HG02610 (cell line): Measurements from ENCODE around the gene SUPT4H1.

ENCODE experiments used
- ATAC-seq: cut with Tn5 transposase; IDR thresholded peaks from one replicate; pipeline ENCODE4 v1.9.1; 2021; ENCODE audit warnings: mild to moderate bottlenecking, moderate library complexity; ENCODE audit not compliant: unreplicated experiment

Gene SUPT4H1

GRCh38 chr17:58365185-58365979 lies 13.4 kb upstream of the SUPT4H1 start:
- ATAC-seq, result no peak

- no peak for ATAC-seq
Observed at GRCh38 chr17:58364270-58364942, 12.4 kb upstream of the SUPT4H1 start.

DNA sequence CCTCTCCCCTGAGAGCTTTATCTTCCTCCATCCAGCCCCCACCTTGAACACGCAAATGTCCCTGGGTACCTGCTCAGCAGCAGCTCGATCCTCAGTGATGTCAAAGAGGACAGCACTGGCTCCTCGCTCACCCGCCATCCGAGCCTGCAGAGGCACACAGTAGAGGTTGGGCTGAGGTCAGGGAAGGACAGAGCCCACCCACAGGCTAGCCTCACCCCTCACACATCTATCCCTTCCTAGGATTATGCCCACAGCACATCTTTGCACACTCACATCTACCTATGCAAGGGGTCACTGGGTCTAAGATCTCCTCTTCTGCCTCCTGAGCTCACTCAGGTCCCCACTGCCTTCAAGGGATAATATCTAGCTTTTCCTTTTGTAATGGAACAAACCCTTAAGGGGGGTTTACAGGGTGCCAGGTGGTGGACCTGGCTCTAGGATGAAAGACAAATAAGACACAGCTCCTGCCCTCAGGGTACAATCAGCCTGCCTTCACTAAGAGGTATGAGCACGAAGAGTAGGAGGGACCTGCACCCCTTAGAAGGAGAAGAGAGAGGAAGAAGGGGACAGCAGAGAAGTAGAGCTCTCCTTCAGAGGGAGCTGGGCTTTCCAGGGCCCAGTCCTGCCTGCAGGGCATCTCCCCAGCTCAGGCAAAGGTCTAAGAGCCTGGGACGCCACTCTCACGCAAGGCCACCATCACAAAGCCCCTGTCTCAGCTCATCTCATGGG lies 11.6 kb upstream of the SUPT4H1 start:
- ATAC-seq, result no peak

DNA sequence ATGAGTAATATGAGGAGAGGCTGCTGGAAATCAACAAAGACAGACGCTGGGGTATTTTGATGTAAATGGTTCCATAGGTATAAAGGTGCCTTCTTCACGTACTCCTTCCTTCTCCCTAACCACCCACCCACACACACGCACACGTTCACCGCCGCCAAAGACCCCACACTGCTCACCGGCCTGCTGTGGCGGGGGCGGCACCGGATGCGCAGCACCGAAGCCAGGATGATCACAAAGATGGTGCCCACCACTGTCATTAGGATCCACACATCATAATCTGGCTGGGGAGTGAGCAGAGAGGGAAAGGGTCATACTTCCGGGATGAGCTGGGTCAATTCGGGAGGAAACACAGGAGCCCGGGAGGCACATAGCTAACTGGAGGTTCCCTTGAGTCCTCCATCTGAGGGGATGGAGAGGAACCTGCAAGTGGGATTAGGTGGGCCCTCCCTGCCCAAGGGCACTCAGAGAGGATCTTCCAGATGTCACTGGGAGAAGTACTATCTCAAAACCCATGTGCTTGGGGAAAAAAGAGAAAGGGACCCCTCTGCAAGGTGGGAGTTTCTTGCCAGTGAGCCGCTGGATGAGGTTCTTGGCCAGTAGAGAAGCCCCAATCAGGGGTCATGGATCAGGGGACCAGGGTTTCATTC lies 10.5 kb upstream of the SUPT4H1 start:
- ATAC-seq, result no peak

DNA sequence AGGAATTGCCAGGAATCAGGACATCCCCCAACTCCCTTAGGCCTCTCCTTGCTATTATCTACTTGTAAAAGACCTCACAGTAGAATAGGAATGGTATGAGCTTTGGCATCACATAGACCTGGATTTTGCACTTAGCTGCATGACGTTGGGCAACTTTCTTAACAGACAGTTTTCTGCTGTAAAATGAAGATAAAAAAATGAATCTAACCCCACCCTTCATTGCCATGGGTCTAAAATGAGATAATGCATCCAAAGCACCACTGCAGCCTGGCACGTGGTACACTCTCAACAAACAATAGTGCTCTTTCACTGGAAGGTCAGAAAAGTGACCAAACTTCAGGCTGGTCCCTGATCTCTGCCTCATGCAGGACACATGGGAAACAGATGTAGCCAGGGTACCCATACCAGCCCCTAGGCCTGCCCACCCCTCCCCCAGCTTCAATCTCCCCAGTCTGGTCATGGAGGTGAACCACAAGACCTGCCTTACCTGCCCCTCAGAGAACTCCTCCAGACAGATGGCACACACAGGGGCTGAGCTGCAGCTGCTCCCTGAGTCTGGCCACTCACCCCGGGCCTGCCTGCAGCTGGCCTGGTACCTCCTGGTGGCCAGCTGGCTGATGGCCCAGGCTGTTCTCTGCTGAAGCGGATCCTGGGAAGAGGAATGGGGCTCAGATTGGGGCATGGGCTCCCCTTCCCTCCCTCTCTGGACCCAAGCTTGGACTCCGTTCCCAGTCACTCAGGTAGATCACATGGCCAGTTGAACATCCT lies 8.5 kb upstream of the SUPT4H1 start:
- no peak for ATAC-seq

- no peak for ATAC-seq
Observed at GRCh38 chr17:58358408-58359172, 6.6 kb upstream of the SUPT4H1 start.

DNA sequence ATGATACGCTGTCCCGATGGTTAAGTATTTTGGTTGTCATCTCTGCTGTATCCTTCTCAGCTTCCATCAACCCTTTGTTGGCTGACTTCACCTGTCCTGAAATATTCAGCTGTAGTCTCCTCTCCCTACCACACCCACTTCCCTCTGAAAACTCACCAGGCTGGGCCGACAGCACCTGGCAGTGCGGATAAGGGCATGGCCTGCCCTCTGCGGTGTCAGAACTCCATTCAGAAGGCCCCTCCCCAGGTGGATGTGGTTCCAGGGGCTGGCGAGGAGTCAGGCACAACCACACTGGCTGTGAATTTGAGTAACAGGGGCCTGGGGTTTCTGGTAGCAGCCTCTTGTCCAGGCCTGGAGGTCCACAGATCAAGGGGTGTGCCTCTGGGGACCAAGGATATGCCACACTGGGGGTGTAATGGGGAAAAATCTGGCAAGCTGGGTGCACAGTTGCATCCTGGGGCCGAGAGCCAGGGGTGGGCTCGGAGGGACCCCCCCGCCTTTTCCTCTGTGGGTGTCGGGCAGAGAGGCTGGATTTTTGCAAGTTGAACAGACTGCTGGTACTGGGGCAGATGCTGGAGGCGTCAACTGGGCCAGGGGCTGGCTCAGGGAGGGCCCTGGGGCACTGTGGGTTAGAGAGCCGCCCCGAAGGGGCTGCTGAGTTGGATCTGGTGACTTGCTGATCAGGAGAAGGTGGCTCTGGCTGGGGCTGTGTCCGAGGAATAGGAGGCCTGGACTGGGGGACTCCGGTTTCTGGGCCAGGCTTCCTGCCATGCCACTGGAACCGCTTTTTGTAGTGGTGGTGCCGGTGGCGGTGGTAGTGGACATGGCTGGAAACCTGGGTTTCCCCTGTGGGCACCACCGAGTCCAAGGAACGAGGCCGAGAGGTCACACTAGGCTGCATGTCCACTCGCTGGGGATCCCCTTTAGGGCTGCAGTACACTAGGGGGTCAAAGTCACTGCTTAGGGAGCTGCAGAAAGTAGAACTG lies 5.6 kb upstream of the SUPT4H1 start:
- no peak for ATAC-seq

- ATAC-seq, result no peak
Observed at GRCh38 chr17:58356231-58356630, 4.2 kb upstream of the SUPT4H1 start.

DNA sequence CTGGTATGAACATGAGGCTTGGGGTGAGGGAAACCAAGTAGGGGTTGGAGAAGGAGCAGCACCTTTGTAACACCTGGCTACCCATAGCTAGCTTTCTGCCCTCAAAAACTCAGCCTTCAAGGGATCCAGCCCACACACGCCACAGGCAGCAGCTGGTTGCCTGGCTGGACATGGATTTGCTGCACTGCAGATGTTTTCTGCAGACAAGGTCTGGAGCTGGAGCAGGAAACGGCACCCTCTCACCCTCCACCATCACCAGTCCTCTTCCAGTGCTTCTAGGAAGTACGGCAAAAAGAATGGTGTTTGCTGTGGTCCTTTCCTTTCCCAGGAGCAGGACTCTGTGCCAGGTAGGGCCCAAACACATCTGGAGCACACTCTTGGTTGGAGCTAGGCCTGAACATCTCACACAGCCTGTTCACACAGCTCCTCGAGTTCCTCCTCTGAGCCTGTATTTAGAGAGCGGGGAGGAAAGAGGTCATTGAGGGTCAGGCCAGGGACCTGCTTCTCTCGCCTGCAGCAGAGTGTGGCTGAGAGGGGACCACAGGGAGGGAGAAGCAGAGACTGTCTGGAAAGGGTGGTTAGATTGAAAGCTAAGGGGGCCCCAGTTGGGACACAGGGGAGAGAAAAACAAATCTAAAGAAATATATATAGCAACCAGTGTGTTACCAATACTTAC lies 2.7 kb upstream of the SUPT4H1 start:
- no peak for ATAC-seq

DNA sequence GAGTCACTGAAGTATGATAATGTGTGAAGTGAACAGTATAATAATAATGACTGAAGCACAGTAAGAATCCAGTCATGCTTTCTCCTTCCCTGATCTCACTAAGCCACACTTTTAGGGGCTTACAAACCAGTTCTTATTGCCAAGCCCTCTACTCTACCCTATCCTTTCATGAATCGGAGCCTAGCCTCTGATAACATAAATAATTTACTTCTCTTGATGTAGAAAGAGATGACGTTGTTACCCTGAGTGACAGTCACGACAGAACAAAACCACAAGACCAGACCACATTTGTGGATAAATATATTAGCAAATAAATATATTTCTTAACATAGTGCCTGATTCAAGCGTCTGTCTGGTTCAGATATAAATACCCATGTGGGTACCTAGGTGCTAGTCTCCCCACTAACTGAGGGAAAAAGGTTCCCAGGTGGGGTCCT lies 1.4 kb upstream of the SUPT4H1 start:
- no peak for ATAC-seq

GRCh38 chr17:58352596-58353388 lies 791 bp upstream of the SUPT4H1 start:
- ATAC-seq, result no peak

GRCh38 chr17:58351182-58351581 lies 819 bp downstream of the SUPT4H1 start:
- ATAC-seq, result no peak

- ATAC-seq, result no peak
Observed at GRCh38 chr17:58348038-58348437, 4.0 kb downstream of the SUPT4H1 start.

GRCh38 chr17:58345500-58345899 lies 6.5 kb downstream of the SUPT4H1 start:
- ATAC-seq, result no peak

- ATAC-seq, result peak; percentile 45
Observed at GRCh38 chr17:58344791-58345157, 7.2 kb downstream of the SUPT4H1 start.

GRCh38 chr17:58344047-58344790 lies 7.8 kb downstream of the SUPT4H1 start:
- peak; percentile 89 for ATAC-seq

GRCh38 chr17:58343131-58343530 lies 8.9 kb downstream of the SUPT4H1 start:
- ATAC-seq, result no peak
